Stimulated activated CD8-positive, alpha-beta memory T cell treated with anti-CD3 and anti-CD28 coated beads, Interleukin-4, amount 100 ng/mL, for 4 hours (primary cell): Measurements from ENCODE around the gene ASB16.
"Not testable (repeated sequence)": the region's sequence is repeated elsewhere in the genome, so short reads cannot be mapped to it uniquely, and the experiment has no call there.

Experiments
- DNase-seq, 2 donors: peaks; one replicate each; pipeline ENCODE4 v3.0.0-alpha.2; 2020; ENCODE audit warnings: low read depth in 2 of 2, low spot score in 1 of 2

Gene ASB16

DNA sequence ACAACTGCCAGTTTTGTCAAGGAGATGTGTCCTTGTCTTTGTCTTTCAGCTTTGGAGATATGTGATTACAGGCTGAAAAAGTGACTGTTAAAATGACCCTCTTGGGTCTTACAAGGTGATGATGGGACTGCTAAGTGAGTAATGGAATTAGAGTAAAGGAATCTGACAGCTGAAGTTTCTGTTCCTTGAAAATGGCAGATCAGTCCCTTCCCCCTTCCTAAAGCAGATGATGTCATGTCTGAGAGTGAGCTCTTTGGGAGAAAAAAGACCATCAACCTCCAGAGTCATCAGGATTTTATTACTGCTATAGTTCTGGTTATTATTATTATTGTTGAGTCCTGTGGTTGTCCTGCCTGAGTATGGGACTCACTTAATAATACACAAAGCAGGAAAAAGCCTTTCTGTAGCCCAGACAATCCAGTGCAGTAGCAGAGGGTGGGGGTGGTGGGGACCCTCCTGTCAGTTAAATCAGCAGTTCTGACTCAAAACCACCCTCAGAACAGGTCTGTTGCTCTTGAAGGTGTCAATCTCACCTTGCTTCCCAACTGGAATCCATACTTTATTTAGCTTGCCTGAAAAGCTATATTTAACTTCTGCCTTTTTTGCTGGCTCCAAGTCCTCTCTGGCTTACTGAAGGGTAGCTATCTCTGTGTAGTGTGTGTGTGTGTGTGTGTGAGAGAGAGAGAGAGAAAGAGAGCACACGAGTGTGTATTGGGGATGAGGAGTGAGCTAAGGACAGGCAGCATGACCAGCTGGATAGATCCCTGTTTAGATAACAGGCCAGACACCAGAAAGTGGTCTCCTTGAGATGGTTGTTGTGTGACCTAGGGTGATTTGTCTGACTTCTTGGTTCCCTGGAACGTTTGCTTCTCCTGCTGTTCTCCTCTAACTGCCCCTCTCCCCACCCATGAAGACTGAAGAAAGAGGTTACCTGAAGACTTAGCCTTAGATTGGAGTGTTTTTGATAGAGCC, 23.8 kb upstream of the ASB16 start:
- DNase-seq, result no peak

DNA sequence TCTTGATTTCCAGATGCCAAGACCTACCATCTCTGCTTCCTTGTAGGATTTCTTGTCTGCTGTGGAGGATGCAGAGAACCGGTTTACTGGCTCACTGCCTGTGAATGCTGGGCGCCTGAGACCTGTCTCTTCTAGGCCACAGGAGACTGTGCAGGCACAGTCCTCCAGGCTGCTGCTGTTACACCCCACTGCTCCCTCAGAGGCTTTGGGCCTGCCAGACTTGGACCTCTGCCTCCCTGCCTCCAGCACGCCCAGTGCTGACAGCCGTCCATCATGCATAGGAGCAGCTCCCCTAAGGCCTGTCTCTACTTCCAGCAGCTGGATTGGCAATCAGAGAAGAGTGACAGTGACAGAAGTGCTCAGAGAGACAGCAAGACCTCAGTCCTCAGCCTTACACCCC, 22.7 kb upstream of the ASB16 start:
- no peak for DNase-seq

DNA sequence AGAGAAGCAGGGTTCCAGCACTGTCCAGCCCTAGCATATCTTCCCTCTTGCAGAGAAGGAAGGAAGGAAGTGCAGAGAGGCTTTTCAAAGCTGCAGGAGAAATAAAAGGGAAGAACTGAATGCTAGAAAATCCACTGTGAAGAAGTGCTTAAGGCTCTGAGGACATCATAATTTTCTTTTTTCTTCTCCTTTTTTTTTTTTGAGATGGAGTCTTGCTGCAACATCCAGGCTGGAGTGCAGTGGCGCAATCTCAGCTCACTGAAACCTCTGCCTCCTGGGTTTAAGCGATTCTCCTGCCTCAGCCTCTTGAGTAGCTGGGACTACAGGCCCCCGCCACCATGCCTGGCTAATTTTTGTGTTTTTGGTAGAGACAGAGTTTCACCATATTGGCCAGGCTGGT, 21.4 kb upstream of the ASB16 start:
- DNase-seq, result not testable (repeated sequence)

DNA sequence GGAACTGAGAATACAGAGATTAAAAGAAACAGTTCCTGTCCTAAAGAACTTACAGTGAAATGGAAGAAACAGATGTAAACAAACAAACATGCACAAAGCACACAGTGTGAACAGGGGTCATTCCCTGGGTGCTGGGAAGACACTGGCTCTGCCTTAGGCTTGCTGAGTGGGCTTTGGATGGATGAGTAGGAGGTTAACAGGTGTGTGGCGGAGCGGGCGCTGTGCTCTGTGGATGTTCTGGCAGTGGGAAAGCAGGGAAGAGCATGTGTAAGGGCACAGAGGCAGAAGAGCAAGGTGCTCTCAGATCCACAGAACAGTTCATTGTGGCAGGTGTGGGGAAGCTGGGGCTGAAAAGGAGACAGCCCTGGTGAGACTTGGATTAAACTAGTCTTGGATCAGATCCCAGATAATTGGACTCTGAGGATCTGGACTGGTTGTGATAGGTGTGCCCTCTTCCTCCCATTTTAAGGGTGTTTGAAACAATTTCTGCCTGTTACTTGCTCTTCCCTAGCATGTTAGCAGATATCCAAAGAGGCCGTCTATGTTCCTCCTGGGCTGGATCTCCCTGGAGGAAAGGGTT, 20.7 kb upstream of the ASB16 start:
- DNase-seq, result no peak

DNA sequence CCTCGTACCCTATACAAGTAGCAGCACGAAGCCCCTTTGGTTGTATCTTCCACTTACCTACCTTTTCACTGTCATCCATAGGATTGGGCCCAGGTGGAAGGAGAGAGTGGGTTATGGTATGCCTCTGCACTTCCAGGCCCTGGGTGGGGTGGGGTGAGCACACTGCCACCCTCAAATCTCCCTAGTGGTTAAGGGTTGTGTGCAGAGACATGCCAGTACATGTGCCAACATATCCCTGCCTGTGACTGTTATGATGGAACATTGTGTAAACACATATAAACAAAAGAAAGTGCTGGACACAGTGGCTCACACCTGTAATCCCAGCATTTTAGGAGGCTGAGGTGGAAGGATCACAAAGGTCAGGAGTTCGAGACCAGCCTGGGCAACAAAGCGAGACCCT, 17.6 kb upstream of the ASB16 start:
- DNase-seq, result no peak

DNA sequence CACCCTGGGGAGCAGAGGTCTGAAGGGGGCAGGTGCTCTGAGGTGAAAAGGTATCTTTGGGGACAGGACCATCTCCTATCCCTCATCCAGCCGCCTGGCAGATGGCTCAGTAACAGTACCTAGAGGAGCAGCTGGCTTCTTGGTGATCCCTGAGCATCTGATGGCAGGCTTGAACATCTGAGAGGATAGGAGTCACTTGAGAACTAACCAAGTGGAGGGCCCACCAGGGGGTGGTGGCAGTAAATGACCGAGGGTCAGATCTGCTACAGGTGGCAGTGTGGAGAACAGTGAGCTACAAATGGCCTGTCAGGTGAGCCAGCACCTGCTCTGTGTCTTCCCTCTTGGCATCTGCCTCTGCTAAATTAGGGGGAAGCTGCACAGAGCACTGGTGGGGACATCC, 15.0 kb upstream of the ASB16 start:
- no peak for DNase-seq

DNA sequence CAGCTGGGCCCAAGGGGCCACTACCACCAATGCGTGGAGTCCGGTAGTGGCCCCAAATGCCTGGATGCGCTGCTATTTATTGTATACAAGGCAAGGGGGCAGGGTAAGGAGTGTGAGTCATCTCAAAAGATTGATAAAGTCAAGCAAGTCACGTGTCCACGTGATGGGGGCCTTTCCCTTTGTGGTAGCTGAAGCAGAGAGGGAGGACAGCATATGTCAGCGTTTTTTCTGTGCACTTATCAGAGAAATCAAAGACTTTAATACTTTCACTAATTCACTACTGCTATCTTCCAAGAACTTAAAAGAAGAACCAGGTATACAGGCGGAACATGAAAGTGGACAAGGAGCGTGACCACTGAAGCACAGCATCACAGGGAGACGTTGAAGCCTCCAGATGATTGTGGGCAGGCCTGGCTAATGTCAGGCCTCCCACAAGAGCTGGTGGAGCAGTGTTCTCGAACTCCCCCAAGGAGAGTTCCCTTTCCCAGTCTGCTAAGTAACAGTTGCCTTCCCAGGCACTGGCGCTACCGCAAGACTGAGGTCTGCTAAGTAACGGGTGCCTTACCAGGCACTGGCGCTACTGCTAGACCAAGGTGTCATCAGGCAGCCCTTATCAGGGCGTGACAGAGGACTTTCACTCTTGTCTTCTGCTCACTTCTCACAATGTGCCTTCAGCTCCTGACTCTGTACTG, 10.8 kb upstream of the ASB16 start:
- DNase-seq, result no peak

DNA sequence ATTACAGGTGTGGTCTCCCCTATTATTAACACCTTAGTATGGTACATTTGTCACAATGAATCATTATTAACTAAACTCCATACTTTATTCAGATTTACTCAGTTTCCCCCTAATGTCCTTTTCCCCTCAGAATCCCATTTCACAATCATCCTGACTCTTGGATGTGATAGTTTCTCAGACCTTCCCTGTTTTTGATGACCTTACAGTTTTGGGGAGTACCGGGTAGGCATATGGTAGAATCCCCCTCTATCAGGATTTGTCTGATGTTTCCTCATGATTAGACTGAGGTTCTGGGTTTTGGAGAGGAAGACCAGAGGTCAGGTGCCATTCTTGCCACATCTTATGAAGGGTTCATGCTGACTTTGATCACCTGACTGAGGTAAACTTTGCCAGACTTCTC, 6.0 kb upstream of the ASB16 start:
- DNase-seq, result no peak

DNA sequence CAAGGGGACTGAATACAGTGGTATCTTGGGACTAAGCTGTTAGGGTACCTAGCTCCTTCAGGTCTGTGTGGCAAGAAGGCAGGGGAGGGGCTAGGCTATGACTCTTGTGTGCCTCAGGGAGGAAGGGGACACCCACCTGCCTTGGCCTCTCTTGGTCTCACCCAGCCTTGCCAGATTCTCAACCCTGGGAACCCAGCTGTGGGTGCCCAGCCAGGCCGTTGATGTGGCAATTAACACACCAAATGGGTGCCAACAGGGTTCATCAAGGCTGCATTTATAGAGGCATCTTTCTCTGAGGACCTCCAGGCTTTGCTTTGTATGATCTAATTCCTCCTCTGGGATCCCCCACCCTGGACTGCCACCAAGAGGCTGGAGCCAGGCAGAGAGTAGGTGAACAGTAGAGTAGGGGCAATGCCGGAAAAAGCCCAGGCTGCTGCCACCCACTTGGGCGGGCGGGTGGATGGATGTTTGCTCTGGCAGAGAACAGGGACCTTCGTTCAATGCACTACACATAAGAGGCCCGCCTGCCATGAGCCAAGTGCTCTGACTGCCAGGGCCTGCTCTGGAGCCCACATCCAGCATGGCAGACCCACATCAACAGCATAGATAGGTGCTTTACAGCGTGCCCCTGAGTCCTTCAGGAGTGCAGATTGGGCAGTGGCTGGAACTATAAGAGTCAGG, 3.2 kb upstream of the ASB16 start:
- no peak for DNase-seq

DNA sequence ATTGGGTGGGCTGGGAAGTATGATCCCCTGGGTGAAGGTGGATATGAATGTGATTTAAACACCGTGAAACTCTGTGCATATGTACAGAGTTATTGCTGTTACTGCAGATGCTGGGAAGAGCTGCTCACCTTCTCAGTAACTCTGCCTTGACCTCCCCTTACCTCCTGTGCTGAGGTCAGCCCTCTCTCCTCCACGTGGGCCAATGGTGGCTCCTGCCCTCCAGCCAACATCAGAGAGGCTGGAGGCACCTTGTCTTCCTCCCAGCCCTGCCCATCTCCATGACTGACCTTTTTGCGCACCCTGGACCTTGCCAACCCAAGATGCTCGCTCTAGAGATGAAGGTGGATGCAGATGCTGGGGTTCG, 387 bp upstream of the ASB16 start:
- DNase-seq, result no peak

DNA sequence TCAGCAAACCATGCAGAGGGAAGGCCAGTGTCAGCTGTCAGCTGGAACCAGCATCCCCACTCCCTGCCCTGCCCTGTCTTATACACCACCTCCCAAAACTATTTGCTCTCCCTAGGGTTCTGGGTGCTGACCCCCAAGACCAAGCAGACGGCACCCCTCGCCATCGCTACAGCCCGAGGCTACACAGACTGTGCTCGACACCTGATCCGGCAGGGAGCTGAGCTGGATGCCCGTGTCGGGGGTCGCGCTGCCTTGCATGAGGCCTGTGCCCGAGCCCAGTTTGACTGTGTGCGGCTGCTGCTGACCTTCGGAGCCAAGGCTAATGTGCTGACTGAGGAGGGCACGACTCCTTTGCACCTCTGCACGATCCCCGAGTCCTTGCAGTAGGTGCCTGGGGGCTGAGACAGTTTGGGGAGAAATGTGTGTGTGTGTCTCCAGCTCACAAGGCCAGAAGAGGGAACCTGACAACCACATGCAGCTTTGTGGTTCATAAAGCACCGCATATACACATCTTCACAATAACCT, 1.5 kb downstream of the ASB16 start:
- DNase-seq, result no peak

DNA sequence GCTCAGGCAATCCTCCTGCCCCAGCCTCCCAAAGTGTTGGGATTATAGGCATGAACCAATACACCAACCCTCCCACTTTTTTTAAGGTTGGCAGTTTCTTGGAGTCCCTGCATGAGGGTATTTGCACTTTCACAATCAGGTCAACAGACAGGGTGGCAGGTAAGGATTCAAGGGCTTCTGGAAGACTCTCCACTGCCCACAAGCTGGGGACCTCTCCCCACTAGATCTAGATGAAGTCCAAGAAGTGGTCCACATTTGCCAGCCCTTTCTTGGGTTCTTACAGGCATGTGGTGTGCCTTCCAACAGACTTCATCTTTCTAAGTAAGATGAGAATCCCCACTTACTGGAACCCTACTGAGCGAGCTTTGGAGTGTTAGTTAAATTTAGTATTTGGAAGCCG, 3.9 kb downstream of the ASB16 start:
- no peak for DNase-seq

DNA sequence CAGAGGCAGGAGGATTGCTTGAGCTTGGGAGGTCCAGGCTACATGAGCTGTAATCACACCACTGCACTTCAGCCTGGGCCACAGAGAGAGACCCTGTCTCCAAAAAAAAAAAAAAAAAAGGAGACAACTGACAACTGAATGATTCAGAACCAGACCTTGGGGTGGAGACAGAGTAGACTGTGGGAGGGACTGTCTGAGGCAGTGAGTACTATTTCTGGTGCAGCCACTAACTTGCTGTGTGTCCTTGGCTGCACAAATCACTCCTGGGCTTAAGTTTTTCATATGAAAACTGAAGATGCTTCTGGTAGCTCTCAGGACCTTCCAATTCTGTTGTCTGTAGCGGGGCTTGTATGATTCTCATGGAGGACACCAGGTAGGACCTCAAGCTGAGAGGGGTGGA, 5.8 kb downstream of the ASB16 start:
- no peak for DNase-seq

DNA sequence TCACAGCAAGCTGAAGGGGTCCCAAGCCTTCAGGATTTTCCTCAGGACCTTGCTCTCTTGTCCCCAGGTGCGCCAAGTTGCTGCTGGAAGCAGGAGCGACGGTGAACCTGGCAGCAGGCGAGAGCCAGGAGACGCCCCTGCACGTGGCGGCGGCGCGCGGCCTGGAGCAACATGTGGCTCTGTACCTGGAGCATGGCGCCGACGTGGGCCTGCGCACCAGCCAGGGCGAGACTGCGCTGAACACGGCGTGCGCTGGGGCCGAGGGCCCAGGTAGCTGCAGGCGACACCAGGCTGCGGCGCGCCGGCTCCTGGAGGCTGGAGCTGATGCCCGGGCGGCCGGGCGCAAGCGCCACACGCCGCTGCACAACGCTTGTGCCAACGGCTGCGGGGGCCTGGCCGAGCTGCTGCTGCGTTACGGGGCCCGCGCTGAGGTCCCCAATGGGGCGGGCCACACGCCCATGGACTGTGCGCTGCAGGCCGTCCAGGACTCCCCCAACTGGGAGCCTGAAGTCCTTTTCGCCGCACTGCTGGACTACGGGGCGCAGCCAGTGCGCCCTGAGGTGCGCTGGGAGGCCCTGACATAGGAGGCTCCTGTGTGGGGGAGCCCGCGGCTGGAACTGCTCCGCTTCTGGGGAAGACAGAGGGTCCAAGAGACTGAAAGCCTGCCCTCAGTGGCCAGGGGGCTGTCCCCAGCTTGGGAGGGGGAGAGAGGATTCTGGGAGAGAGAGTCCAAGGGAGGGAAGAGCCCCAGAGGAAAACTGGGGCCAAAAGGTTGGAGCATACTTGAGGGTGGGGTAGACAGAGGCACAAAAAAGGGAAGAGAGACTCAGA, 6.4 kb downstream of the ASB16 start:
- no peak for DNase-seq

DNA sequence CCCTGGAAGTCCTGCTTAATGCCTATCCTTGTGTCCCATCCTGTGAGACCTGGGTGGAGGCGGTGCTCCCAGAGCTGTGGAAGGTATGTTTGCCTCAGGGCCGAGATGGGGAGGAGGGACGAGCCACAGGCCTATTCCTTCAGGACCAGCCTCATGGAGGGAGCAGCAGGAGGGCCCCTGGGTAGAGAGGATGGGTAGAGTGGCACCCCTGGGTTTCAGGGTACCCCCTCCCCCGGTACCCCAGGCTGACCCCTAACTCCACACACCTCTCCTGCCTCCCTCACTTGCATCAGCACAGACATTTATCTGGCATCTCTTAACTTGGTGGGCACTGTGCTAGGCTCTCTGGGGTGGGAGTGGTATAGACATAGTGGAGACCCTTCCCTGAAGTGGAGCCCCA, 7.1 kb downstream of the ASB16 start:
- DNase-seq, result no peak

DNA sequence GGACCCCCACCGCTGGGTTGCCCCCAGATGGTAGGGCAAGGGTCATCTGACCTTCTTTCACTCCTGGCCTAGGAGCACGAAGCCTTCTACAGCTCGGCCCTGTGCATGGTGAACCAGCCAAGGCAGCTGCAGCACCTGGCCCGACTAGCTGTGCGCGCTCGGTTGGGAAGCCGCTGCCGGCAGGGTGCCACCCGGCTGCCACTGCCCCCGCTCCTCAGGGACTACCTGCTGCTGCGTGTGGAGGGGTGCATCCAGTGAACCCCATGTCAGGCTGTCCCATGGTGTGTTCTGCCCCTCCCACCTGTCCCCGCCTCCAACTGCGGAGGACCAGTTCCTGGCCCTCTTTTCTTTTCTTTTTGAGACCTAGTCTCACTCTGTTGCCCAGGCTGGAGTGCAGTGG, 7.6 kb downstream of the ASB16 start:
- DNase-seq, result no peak

DNA sequence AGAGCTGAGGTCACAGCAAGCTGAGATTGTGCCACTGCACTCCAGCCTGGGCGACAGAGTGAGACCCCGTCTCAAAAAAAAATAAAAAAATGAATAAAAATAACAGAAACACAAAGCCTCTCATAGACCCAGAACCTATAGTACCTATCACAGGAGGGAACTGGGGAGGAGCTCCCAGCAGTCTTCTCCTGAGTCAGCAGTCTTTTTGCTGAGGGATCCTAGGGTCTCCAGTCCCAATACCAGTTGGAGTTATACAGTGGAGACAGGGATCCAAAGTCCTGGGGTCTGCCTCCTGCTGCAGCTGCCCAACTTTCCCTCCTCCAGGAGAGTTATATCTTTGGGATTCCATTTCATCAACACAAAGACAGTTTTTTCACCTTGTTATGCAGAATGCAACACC, 12.5 kb downstream of the ASB16 start:
- no peak for DNase-seq

DNA sequence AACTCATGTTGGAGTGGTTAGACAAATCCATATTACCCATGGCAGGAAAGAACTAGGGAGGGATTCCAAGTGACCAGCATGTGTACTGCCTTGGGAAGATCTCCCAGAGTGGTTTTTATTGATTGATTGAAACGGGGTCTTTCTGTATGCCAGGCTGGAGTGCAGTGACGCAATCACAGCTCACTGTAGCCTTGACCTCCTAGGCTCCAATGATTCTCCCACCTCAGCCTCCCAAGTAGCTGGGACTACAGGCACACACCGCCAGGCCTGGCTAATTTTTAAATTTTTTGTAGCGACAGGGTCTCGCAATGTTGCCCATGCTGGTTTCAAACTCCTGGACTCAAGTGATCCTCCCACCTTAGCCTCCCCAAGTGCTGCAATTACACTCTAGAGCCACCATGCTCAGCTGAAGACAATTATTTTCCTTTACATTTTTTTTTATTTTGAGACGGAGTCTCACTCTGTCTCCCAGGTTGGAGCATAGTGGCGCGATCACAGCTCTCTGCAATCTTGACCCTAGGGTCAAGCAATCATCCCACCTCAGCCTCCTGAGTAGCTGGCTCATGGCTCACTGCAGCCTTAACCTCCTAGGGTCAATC, 13.8 kb downstream of the ASB16 start:
- no peak for DNase-seq

DNA sequence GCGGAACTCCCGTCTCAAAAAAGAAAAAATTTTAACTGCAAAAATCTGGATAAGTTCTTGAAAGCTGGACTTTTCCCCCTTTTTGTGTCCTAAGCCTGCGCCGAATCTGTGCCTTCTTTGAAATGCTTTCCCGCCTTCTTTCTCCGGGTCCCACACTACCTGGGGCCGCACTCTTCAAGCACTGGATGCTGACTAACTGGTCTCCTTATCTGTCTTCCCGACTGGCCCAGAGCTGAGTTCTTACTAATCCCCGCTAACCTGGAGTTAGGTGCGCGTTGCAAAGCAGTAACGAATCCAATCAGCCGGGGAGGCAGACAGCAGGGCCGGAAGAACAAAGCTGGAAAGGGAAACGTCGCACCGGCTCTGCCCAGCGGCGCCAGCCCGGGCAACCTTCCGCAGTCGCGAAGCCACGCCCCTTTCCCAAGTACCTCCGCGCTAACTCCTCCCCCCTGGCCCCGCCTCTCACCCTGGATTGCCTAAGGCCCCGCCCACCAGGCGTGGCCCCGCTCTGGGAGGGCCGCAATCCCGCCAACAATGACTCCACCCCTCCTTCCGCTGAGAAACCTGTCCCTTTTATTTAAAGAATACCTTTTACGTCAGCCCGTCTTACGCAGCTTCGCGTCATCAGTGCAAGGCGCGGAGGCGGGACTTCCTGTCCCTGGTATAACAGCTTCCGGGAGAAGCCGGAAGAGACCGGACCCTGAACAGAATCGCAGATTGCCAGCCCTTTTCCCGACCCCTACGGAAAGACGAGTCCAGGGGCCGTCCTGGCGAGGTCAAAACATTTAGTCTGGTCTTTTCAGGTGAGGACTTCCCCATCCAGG, 16.0 kb downstream of the ASB16 start, which contains the start of gene TMUB2:
TMUB2 (plus strand) TSS at position 666 of the 824 bp plus-strand sequence. CDS start 737 bp downstream, outside the sequence.
- DNase-seq, result peak; percentile 98
